Gastroesophageal sphincter (tissue), 3 donors: Measurements from ENCODE around the gene OTULINL.

Source experiments
- EP300 ChIP-seq: sonication (generic); formaldehyde crosslinking; IDR thresholded peaks from one replicate; pipeline ENCODE4 v1.6.1; 2017; ENCODE audit warnings: antibody characterized with exemption, mild to moderate bottlenecking
- POLR2A ChIP-seq, 2 donors: fragments of 450-650 bp; IDR thresholded peaks; one replicate each; pipeline ENCODE4 v1.6.1; 2017; ENCODE audit warnings: antibody characterized with exemption in 2 of 2, mild to moderate bottlenecking in 2 of 2, moderate library complexity in 1 of 2
- TF ChIP-seq, protein P1 (sequence below), 4 experiments: fragments of 200-600 bp in 2 of 4; fragments of 450-650 bp in 2 of 4; sonication (generic) in 1 of 4; IDR thresholded peaks; one replicate each; pipeline ENCODE4 v1.5.1; 2017 to 2019; ENCODE audit warnings: antibody characterized with exemption in 4 of 4, mild to moderate bottlenecking in 2 of 4, moderate library complexity in 2 of 4

DNA sequence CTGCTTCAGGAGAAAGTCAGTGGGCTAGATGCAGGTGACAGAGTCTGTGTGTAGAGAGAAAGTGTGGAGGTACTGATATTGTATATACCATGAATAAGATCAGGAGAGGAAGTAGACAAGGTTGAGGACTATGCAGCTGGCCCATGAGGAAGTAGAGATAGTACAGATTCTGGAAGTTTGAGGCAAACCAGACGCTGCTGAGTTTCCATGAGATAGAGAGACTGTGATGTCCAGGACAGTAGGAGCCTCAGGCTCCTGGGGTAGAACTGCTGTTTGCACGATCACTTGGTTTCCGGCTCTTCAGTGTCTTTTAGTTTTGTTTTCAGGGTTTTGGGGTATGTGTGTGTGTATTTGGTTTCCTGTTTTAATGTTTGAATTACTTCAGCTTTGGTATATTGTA lies 13.6 kb downstream of the OTULINL start:
- no peak for TF ChIP-seq POLR2A (IDR thresholded peaks at IDR 0.05)
- TF ChIP-seq EP300: no peak
- TF ChIP-seq, protein P1, sequence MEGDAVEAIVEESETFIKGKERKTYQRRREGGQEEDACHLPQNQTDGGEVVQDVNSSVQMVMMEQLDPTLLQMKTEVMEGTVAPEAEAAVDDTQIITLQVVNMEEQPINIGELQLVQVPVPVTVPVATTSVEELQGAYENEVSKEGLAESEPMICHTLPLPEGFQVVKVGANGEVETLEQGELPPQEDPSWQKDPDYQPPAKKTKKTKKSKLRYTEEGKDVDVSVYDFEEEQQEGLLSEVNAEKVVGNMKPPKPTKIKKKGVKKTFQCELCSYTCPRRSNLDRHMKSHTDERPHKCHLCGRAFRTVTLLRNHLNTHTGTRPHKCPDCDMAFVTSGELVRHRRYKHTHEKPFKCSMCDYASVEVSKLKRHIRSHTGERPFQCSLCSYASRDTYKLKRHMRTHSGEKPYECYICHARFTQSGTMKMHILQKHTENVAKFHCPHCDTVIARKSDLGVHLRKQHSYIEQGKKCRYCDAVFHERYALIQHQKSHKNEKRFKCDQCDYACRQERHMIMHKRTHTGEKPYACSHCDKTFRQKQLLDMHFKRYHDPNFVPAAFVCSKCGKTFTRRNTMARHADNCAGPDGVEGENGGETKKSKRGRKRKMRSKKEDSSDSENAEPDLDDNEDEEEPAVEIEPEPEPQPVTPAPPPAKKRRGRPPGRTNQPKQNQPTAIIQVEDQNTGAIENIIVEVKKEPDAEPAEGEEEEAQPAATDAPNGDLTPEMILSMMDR (IDR thresholded peaks at IDR 0.05): no peak
